Spleen (tissue), 11 donors: ENCODE data around the gene RDX. TPM values are rescaled to one million over a fixed set of nuclear protein-coding genes. Genes with fewer than 3 reads are reported as not detected.

Experiments
- DNase-seq: peaks from one replicate; pipeline ENCODE4 v3.0.0-alpha.2; 2020
- H3K27ac ChIP-seq, 8 donors: fragments of 200-600 bp; sonication (generic) in 7 of 8; 1 replicate in 4 of 8; 2 replicates in 4 of 8; pipeline versions ENCODE4 v1.5.0 to v1.8.0; 2016 to 2021; ENCODE audit warnings: inconsistent platforms in 4 of 8, mild to moderate bottlenecking in 4 of 8, moderate library complexity in 1 of 8
- H3K27me3 ChIP-seq, 7 donors: fragments of 200-600 bp; sonication (generic) in 6 of 7; replicated peaks in 1 of 7; 1 replicate in 4 of 7; 2 replicates in 3 of 7; pipeline versions ENCODE4 v1.5.0 to v1.8.0; 2016 to 2021; ENCODE audit warnings: inconsistent platforms in 3 of 7, mild to moderate bottlenecking in 1 of 7
- H3K36me3 ChIP-seq, 6 donors: fragments of 200-600 bp; sonication (generic) in 5 of 6; 1 replicate in 4 of 6; 2 replicates in 2 of 6; pipeline versions ENCODE4 v1.5.0 to v1.8.0; 2016 to 2021; ENCODE audit warnings: inconsistent platforms in 2 of 6
- H3K4me1 ChIP-seq, 6 donors: fragments of 200-600 bp; sonication (generic) in 5 of 6; 1 replicate in 3 of 6; 2 replicates in 3 of 6; pipeline versions ENCODE4 v1.5.0 to v1.8.0; 2016 to 2021; ENCODE audit warnings: inconsistent platforms in 3 of 6
- H3K4me3 ChIP-seq, 8 donors: fragments of 200-600 bp; sonication (generic) in 7 of 8; 1 replicate in 4 of 8; 2 replicates in 4 of 8; pipeline versions ENCODE4 v1.5.0 to v1.8.0; 2016 to 2021; ENCODE audit warnings: inconsistent platforms in 4 of 8, mild to moderate bottlenecking in 4 of 8, moderate library complexity in 2 of 8
- H3K9me3 ChIP-seq, 8 donors: fragments of 200-600 bp; sonication (generic) in 7 of 8; 1 replicate in 4 of 8; 2 replicates in 4 of 8; pipeline versions ENCODE4 v1.5.0 to v1.8.0; 2016 to 2021; ENCODE audit warnings: inconsistent platforms in 4 of 8
- CTCF ChIP-seq, 11 experiments: fragments of 200-600 bp in 7 of 11; fragments of 450-650 bp in 4 of 11; sonication (generic) in 4 of 11; IDR thresholded peaks in 8 of 11; conservative IDR thresholded peaks in 3 of 11; 1 replicate in 7 of 11; 2 replicates in 4 of 11; pipeline versions ENCODE4 v1.4.0 to v1.8.0; 2016 to 2021; ENCODE audit warnings: antibody characterized with exemption in 11 of 11, inconsistent platforms in 4 of 11, mild to moderate bottlenecking in 1 of 11
- POLR2A ChIP-seq, 3 donors: fragments of 450-650 bp; IDR thresholded peaks; one replicate each; pipeline ENCODE4 v1.5.1; 2017; ENCODE audit warnings: antibody characterized with exemption in 3 of 3, mild to moderate bottlenecking in 1 of 3
- POLR2AphosphoS5 ChIP-seq, 3 donors: sonication (generic); formaldehyde crosslinking; IDR thresholded peaks; one replicate each; pipeline ENCODE4 v1.5.1; 2017; ENCODE audit warnings: antibody characterized with exemption in 3 of 3
- WGBS, 5 donors: extraction: QIAGEN DNeasy Blood & Tissue Kit in 3 of 5; methylation state at CpG; one replicate each; pipeline versions ENCODE4 v1.1.5 to v1.1.7; 2013 to 2018; 5-methylcytosine and 5-hydroxymethylcytosine counted together
- intact Hi-C: fragments of 100-400 bp; cut with DNase I; formaldehyde crosslinking; loops from one replicate; pipeline ENCODE4 v1.15.0; 2023; ENCODE audit warnings: low total_unique reads
- polyA plus RNA-seq, 3 donors: library from polyadenylated mRNA; stranded (reverse); fragments of 200-250 nt; gene quantifications; one replicate each; pipeline ENCODE4 v1.2.1, GENCODE V29; 2013
- total RNA-seq, 7 donors: library from RNA; depleted of rRNA in 3 of 7; stranded (reverse); fragments of >200 nt in 3 of 7; fragmentation: NEBNext Ultra II Directional in 4 of 7; extraction: Animal tissue kit (Norgen Biotek cat#: 25700) in 4 of 7; gene quantifications; one replicate each; pipeline versions ENCODE4 v1.1.0 to v1.2.1, GENCODE V29; 2016 to 2021
- donor health status: healthy with polysubstance abuse.
- donor health status: DM: no; HTN: no; CAD: no; lungs with moderate emphysema.
- donor health status: DM: no; HTN: no; CAD: no.
- donor health status: Bipolar disorder and iron deficiency.
- donor health status: healthy.
- donor health status: DM: no; HTN: no; CAD: no.
- donor health status: DM: yes; HTN: yes; CAD: no.

The RDX gene
- total and polyA plus RNA-seq, 10 donors = 11.7 to 138 (median 90.9) TPM

GRCh38 chr11:110297726-110298300 is 1.4 kb upstream of the RDX start:
- Histone ChIP-seq H3K9me3 (no peaks in the 10 kb centered on the region), H3K27me3 (no peaks in the 10 kb centered on the region), H3K27ac (no peak overlapping the region), H3K36me3 (no peaks in the 10 kb centered on the region), H3K4me1 (peaks cover 25 to 47% (median 36%) of the 10 kb centered on the region in 6 donors), H3K4me3 (no peak overlapping the region)
- intact Hi-C loops = no loop called here
- WGBS, 5 donors = 80 to 87% (median 85%) methylated on average over 3 of the region's 3 CpGs
- TF ChIP-seq CTCF (IDR thresholded peaks at IDR 0.05 in 8 of 11, conservative IDR thresholded peaks at IDR 0.05 in 3 of 11) (no peak), POLR2A (IDR thresholded peaks at IDR 0.05) (no peak), POLR2AphosphoS5 (IDR thresholded peaks at IDR 0.05) (no peak)
- no peak for DNase-seq

- H3K9me3 ChIP-seq = no peaks in the 10 kb centered on the region
- peak overlapping the region; percentile 66 to 97 (median 80) for H3K4me3 ChIP-seq
- TF ChIP-seq POLR2A (IDR thresholded peaks at IDR 0.05) = no peak
- no peak for TF ChIP-seq POLR2AphosphoS5 (IDR thresholded peaks at IDR 0.05)
- peaks cover 25 to 53% (median 39%) of the 10 kb centered on the region in 6 donors for H3K4me1 ChIP-seq
- H3K27ac ChIP-seq = peak overlapping the region; percentile 35 to 97 (median 95)
- H3K36me3 ChIP-seq = no peaks in the 10 kb centered on the region
- WGBS, 5 donors = 43 to 54% (median 51%) methylated on average over 10 of the region's 10 CpGs
- intact Hi-C loops = no loop called here
- no peaks in the 10 kb centered on the region for H3K27me3 ChIP-seq
- DNase-seq = no peak
Observed at GRCh38 chr11:110297076-110297725, 787 bp upstream of the RDX start.

- H3K27ac ChIP-seq = peak overlapping the region; percentile 83 to 97 (median 95)
Observed at GRCh38 chr11:110295531-110296225, 736 bp downstream of the RDX start.

GRCh38 chr11:110295086-110295485 is 1.3 kb downstream of the RDX start:
- peak overlapping the region; percentile 66 to 97 (median 80) for H3K4me3 ChIP-seq
- H3K9me3 ChIP-seq = no peaks in the 10 kb centered on the region
- peaks cover 25 to 70% (median 46%) of the 10 kb centered on the region in 6 donors for H3K4me1 ChIP-seq
- H3K36me3 ChIP-seq = no peaks in the 10 kb centered on the region
- intact Hi-C loops = no loop called here
- WGBS, 5 donors = 7 to 17% (median 12%) methylated on average over 4 of the region's 4 CpGs
- TF ChIP-seq CTCF (IDR thresholded peaks at IDR 0.05 in 8 of 11, conservative IDR thresholded peaks at IDR 0.05 in 3 of 11) (no peak), POLR2AphosphoS5 (IDR thresholded peaks at IDR 0.05) (no peak), POLR2A (IDR thresholded peaks at IDR 0.05) (no peak)
- DNase-seq = no peak
- H3K27me3 ChIP-seq = no peaks in the 10 kb centered on the region
- H3K27ac ChIP-seq = peak overlapping the region; percentile 83 to 97 (median 95)

More at GRCh38 chr11:110295531-110296225, 736 bp downstream of the RDX start:
- Histone ChIP-seq H3K4me1 (peaks cover 25 to 66% (median 46%) of the 10 kb centered on the region in 6 donors), H3K4me3 (peak overlapping the region; percentile 66 to 97 (median 80)), H3K9me3 (no peaks in the 10 kb centered on the region), H3K36me3 (no peaks in the 10 kb centered on the region), H3K27me3 (no peaks in the 10 kb centered on the region)
- DNase-seq = peak; percentile 93
- intact Hi-C loops = no loop called here
- WGBS, 5 donors = 0% methylated on average over 32 to 39 of the region's 39 CpGs
- TF ChIP-seq POLR2AphosphoS5 (IDR thresholded peaks at IDR 0.05) (peak; percentile 27 to 66 (median 64)), CTCF (IDR thresholded peaks at IDR 0.05 in 8 of 11, conservative IDR thresholded peaks at IDR 0.05 in 3 of 11) (no peak)
